ENCODE measurements around the gene QPCTL. TPM values are rescaled to one million over a fixed set of nuclear protein-coding genes. Genes with fewer than 3 reads are reported as not detected.

QPCTL gene
- total and polyA plus RNA-seq, 2 of the 13 experiments (the other 11 are each of a cell fraction or from before 2014, with no cell fraction given), result 16.0 to 19.1 TPM

DNA sequence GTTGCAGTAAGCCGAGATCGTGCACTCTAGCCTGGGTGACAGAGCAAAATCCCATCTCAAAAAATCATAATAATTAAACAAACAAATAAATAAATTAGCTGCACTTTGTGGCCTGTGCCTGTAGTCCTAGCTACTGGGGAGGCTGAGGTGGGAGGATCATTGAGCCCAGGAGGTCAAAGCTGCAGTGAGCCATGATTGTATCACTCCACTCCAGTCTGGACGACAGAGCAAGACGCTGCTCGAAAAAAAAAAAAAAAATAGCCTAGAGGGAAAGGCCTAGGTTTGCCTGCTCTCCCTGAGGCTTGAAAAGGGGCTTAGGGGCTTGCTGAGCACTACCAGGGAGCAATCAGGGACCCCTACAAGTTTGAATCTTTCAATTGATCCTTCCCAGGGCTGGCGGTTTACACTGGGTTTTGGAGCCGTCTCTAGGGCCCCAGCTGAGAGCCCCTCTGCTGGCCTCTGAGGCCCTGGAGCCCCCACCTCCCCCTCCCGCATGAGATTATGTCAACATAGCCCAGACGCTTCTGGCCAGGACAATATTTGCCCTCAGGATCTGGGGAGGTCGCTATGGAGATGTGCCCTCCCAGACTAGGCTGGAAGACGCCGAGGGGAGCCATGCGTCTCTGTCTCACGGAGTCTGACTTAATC is 34.8 kb upstream of the QPCTL start (continued):
- TF ChIP-seq, protein P1, sequence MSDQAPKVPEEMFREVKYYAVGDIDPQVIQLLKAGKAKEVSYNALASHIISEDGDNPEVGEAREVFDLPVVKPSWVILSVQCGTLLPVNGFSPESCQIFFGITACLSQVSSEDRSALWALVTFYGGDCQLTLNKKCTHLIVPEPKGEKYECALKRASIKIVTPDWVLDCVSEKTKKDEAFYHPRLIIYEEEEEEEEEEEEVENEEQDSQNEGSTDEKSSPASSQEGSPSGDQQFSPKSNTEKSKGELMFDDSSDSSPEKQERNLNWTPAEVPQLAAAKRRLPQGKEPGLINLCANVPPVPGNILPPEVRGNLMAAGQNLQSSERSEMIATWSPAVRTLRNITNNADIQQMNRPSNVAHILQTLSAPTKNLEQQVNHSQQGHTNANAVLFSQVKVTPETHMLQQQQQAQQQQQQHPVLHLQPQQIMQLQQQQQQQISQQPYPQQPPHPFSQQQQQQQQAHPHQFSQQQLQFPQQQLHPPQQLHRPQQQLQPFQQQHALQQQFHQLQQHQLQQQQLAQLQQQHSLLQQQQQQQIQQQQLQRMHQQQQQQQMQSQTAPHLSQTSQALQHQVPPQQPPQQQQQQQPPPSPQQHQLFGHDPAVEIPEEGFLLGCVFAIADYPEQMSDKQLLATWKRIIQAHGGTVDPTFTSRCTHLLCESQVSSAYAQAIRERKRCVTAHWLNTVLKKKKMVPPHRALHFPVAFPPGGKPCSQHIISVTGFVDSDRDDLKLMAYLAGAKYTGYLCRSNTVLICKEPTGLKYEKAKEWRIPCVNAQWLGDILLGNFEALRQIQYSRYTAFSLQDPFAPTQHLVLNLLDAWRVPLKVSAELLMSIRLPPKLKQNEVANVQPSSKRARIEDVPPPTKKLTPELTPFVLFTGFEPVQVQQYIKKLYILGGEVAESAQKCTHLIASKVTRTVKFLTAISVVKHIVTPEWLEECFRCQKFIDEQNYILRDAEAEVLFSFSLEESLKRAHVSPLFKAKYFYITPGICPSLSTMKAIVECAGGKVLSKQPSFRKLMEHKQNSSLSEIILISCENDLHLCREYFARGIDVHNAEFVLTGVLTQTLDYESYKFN (CRISPR knock-in tag; conservative IDR thresholded peaks at IDR 0.05), result peak; percentile 87
- TF ChIP-seq HDAC6 (IDR thresholded peaks at IDR 0.05; ENCODE audit: low read depth, low read length), result no peak
- TF ChIP-seq, protein P2, sequence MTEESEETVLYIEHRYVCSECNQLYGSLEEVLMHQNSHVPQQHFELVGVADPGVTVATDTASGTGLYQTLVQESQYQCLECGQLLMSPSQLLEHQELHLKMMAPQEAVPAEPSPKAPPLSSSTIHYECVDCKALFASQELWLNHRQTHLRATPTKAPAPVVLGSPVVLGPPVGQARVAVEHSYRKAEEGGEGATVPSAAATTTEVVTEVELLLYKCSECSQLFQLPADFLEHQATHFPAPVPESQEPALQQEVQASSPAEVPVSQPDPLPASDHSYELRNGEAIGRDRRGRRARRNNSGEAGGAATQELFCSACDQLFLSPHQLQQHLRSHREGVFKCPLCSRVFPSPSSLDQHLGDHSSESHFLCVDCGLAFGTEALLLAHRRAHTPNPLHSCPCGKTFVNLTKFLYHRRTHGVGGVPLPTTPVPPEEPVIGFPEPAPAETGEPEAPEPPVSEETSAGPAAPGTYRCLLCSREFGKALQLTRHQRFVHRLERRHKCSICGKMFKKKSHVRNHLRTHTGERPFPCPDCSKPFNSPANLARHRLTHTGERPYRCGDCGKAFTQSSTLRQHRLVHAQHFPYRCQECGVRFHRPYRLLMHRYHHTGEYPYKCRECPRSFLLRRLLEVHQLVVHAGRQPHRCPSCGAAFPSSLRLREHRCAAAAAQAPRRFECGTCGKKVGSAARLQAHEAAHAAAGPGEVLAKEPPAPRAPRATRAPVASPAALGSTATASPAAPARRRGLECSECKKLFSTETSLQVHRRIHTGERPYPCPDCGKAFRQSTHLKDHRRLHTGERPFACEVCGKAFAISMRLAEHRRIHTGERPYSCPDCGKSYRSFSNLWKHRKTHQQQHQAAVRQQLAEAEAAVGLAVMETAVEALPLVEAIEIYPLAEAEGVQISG (CRISPR knock-in tag; IDR thresholded peaks at IDR 0.05), result 0 out of 2 replicates have a peak, but pooled peaks have one; percentile 15
- TF ChIP-seq BCL6 (CRISPR knock-in tag; IDR thresholded peaks at IDR 0.05), result no peak
- no peak for TF ChIP-seq MIER2 (CRISPR knock-in tag; IDR thresholded peaks at IDR 0.05)
- no peak for TF ChIP-seq RAD51 (IDR thresholded peaks at IDR 0.05; ENCODE audit: borderline replicate concordance)
- no peak for TF ChIP-seq SOX13 (IDR thresholded peaks at IDR 0.05)
- 0 out of 4 replicates have a peak, but pooled peaks of 1 of the 2 experiments have one; percentile 39 for TF ChIP-seq SOX13 (CRISPR knock-in tag; conservative IDR thresholded peaks at IDR 0.05 in 1 of 2, IDR thresholded peaks at IDR 0.05 in 1 of 2)
- no peak for TF ChIP-seq ZFP37 (CRISPR knock-in tag; IDR thresholded peaks at IDR 0.05; ENCODE audit: borderline replicate concordance)
- TF ChIP-seq ZBTB38 (CRISPR knock-in tag; IDR thresholded peaks at IDR 0.05), result no peak
- TF ChIP-seq, protein P3, sequence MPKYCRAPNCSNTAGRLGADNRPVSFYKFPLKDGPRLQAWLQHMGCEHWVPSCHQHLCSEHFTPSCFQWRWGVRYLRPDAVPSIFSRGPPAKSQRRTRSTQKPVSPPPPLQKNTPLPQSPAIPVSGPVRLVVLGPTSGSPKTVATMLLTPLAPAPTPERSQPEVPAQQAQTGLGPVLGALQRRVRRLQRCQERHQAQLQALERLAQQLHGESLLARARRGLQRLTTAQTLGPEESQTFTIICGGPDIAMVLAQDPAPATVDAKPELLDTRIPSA (CRISPR knock-in tag; IDR thresholded peaks at IDR 0.05; ENCODE audit: borderline replicate concordance), result no peak
- TF ChIP-seq, protein P4, sequence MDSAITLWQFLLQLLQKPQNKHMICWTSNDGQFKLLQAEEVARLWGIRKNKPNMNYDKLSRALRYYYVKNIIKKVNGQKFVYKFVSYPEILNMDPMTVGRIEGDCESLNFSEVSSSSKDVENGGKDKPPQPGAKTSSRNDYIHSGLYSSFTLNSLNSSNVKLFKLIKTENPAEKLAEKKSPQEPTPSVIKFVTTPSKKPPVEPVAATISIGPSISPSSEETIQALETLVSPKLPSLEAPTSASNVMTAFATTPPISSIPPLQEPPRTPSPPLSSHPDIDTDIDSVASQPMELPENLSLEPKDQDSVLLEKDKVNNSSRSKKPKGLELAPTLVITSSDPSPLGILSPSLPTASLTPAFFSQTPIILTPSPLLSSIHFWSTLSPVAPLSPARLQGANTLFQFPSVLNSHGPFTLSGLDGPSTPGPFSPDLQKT (CRISPR knock-in tag; IDR thresholded peaks at IDR 0.05; ENCODE audit: borderline replicate concordance), result no peak
- TF ChIP-seq NFE2 (CRISPR knock-in tag; IDR thresholded peaks at IDR 0.05), result no peak
- no peak for TF ChIP-seq MYC (CRISPR knock-in tag; IDR thresholded peaks at IDR 0.05; ENCODE audit: borderline replicate concordance)
- no peak for TF ChIP-seq ZNF598 (CRISPR knock-in tag; IDR thresholded peaks at IDR 0.05; ENCODE audit: borderline replicate concordance)
- peak; percentile 43; the same call in 1 of the 2 replicates for TF ChIP-seq HDAC1 (CRISPR knock-in tag; IDR thresholded peaks at IDR 0.05)
- TF ChIP-seq RARA (CRISPR knock-in tag; IDR thresholded peaks at IDR 0.05), result peak; percentile 54; the same call in 1 of the 2 replicates
- peak; percentile 54; the same call in 1 of the 2 replicates for TF ChIP-seq RFX3 (CRISPR knock-in tag; IDR thresholded peaks at IDR 0.05)
- TF ChIP-seq ZNF720 (CRISPR knock-in tag; IDR thresholded peaks at IDR 0.05), result no peak
- TF ChIP-seq HOXA7 (CRISPR knock-in tag; IDR thresholded peaks at IDR 0.05), result no peak
- TF ChIP-seq ASH2L (IDR thresholded peaks at IDR 0.05; ENCODE audit: insufficient read length, low read depth, low read length), result no peak
- TF ChIP-seq ZNF7 (CRISPR knock-in tag; IDR thresholded peaks at IDR 0.05), result no peak
